Common myeloid progenitor, CD34-positive (primary cell): ENCODE results near the gene TP53TG3D.
"Not testable (repeated sequence)": the region's sequence is repeated elsewhere in the genome, so short reads cannot be mapped to it uniquely, and the experiment has no call there.

ENCODE experiments used
- CTCF ChIA-PET: fragments of 350-600 bp; sonication (Branson Sonifier 250); formaldehyde crosslinking; loops from one replicate; lab custom pipeline; 2021; ENCODE audit warnings: antibody characterized with exemption; lab: Charles Lee
- POLR2A ChIA-PET: fragments of 350-600 bp; sonication (Branson Sonifier 250); formaldehyde crosslinking; loops from one replicate; lab custom pipeline; 2021; ENCODE audit warnings: antibody characterized with exemption; lab: Charles Lee
- DNase-seq, 3 donors: peaks; one replicate each; pipeline versions ENCODE4 v3.0.0 to v3.0.0-alpha.2; 2013
- H3K27ac ChIP-seq, 2 experiments: 1 replicate in 1 of 2; 2 replicates in 1 of 2; pipeline ENCODE4 v1.7.0; 2013; ENCODE audit warnings: inconsistent platforms in 2 of 2, low read length in 2 of 2, mild to moderate bottlenecking in 2 of 2, low read depth in 1 of 2, moderate library complexity in 1 of 2; ENCODE audit not compliant: severe bottlenecking in 2 of 2, insufficient read depth in 1 of 2, poor library complexity in 1 of 2
- H3K27me3 ChIP-seq, 5 experiments: replicated peaks in 2 of 5; 1 replicate in 3 of 5; 2 replicates in 2 of 5; pipeline versions ENCODE4 v1.6.1 to v1.7.0; 2013; ENCODE audit warnings: low read length in 4 of 5, mild to moderate bottlenecking in 2 of 5, moderate library complexity in 2 of 5, inconsistent platforms in 1 of 5; ENCODE audit not compliant: insufficient read depth in 5 of 5, control insufficient read depth in 4 of 5
- H3K36me3 ChIP-seq, 4 experiments: 1 replicate in 2 of 4; 2 replicates in 2 of 4; pipeline versions ENCODE4 v1.6.1 to v1.7.0; 2013; ENCODE audit warnings: low read length in 3 of 4, control low read depth in 1 of 4, mild to moderate bottlenecking in 1 of 4; ENCODE audit not compliant: control insufficient read depth in 4 of 4, insufficient read depth in 4 of 4
- H3K4me1 ChIP-seq, 4 experiments: 1 replicate in 3 of 4; 2 replicates in 1 of 4; pipeline versions ENCODE4 v1.6.1 to v1.7.1; 2013; ENCODE audit warnings: low read length in 3 of 4, mild to moderate bottlenecking in 3 of 4, control low read depth in 1 of 4, inconsistent platforms in 1 of 4, moderate library complexity in 1 of 4; ENCODE audit not compliant: control insufficient read depth in 4 of 4, insufficient read depth in 4 of 4; ENCODE audit errors: control extremely low read depth in 1 of 4
- H3K4me3 ChIP-seq, 7 experiments: 1 replicate in 4 of 7; 2 replicates in 3 of 7; pipeline versions ENCODE4 v1.5.1 to v1.7.0; 2013; ENCODE audit warnings: mild to moderate bottlenecking in 7 of 7, low read length in 6 of 7, moderate library complexity in 6 of 7, inconsistent platforms in 2 of 7, low read depth in 2 of 7, control low read depth in 1 of 7; ENCODE audit not compliant: insufficient read depth in 4 of 7, control insufficient read depth in 1 of 7; ENCODE audit errors: extremely low read depth in 1 of 7
- H3K9me3 ChIP-seq, 5 experiments: 1 replicate in 4 of 5; 2 replicates in 1 of 5; pipeline versions ENCODE4 v1.6.1 to v1.7.1; 2013; ENCODE audit warnings: low read length in 4 of 5, mild to moderate bottlenecking in 2 of 5, inconsistent platforms in 1 of 5, low read depth in 1 of 5, moderate library complexity in 1 of 5; ENCODE audit not compliant: control insufficient read depth in 4 of 5, insufficient read depth in 2 of 5; ENCODE audit errors: control extremely low read depth in 1 of 5
- WGBS: methylation state at CpG from one replicate; pipeline ENCODE4 v1.1.5; 2013; ENCODE audit not compliant: insufficient coverage; 5-methylcytosine and 5-hydroxymethylcytosine counted together

Gene TP53TG3D

DNA sequence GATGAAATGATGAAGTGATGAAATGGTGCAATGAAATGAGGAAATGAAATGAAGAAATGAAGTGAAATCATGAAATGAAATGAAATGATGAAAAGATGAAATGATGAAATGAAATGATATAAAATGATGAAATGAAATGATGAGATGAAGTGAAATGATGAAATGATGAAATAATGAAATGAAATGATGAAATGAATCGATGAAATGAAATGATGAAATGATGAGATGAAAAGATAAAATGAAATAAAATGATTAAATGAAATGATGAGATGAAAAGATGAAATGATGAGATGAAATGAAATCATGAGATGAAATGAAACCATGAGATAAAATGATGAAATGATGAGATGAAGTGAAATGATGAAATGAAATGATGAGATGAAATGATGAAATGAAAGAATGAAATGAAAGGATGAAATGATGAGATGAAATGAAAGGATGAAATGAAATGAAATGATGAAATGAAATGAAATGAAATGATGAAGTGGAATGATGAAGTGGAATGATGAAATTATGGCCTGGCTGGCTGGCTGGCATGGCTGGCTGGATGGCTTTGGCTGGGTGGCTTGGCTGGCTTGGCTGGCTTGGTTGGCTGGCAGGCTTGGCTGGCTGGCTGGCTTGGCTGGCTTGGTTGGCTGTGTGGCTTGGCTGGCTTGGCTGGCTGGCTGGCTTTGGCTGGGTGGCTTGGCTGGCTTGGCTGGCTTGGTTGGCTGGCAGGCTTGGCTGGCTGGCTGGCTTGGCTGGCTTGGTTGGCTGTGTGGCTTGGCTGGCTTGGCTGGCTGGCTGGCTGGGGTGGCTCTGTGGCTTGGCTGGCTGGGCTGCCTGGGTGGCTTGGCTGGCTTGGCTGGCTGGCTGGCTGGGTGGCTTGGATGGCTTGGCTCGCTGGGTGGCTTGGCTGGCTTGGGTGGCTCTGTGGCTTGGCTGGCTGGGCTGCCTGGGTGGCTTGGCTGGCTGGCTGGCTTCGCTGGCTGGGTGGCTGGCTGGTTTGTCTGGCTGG lies 32.0 kb downstream of the TP53TG3D start:
- H3K4me3 ChIP-seq, H3K27ac ChIP-seq, H3K27me3 ChIP-seq, H3K36me3 ChIP-seq, POLR2A ChIA-PET, CTCF ChIA-PET, H3K4me1 ChIP-seq, H3K9me3 ChIP-seq: not testable (repeated sequence)
- DNase-seq: peak in 1 of 3 donors; percentile 2
- WGBS: 42% methylated on average over 2 of the region's 3 CpGs

DNA sequence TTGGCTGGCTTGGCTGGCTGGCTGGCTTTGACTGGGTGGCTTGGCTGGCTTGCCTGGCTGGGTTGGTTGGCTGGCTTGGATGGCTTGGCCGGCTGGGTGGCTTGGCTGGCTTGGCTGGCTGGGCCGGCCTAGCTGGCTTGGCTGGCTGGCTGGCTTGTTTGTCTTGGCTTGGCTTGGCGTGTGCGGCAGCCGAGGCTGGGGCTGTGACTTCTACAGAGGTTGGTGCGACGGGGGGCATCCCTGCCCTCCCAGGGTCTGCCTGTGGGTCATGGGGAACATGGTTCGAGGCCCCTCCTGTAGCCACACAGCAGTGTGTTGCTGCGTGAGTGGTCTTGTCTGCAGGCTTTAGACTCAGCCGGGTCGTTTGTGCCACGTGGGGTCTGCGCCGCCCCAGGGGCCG lies 33.1 kb downstream of the TP53TG3D start:
- H3K27me3 ChIP-seq, H3K4me3 ChIP-seq, H3K4me1 ChIP-seq, H3K9me3 ChIP-seq, DNase-seq, H3K36me3 ChIP-seq, CTCF ChIA-PET, POLR2A ChIA-PET, H3K27ac ChIP-seq: not testable (repeated sequence)
- WGBS: no CpG with 5 or more reads among the region's 15 CpGs

DNA sequence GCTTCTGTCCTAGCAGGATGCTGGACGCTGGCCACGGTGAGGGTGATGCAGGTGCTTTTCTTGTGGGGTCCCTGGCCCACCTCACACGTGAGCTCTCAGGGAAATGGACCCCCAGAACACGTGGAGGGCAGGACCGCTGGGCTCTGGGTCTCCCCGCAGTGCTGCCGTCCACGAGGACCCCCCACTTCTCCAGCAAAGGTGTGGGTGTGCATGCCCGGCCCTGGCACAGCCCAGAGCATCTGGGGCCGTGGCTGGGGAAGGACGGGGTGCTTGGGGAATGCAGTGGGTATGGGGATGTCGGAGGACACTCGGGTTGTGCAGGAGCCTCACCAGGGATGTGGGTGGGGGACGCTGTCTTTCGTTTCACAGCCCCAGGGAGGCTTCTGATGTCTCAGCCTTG lies 34.7 kb downstream of the TP53TG3D start:
- H3K4me1 ChIP-seq, H3K9me3 ChIP-seq, H3K27me3 ChIP-seq, DNase-seq, H3K36me3 ChIP-seq, H3K27ac ChIP-seq, H3K4me3 ChIP-seq, POLR2A ChIA-PET, CTCF ChIA-PET: not testable (repeated sequence)
- WGBS: 61% methylated on average over 4 of the region's 15 CpGs

DNA sequence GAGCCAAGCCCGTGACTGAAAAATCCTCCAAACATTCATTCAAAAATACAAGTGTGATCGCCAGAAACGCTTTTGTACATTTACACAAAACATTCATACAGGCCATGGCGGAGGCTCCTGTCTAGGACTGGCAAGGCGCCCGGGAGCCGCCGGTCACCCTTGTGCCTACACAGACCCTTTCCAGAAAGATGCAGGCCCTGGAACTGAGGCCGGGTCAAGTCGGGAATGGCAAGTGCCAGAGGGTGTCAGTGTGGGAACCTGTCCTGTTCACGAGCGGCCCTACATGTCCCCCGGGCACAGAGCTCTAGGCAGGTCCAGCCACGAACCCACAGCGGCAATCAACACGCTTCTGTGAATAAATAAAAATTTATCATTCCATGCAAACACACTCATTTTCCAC lies 36.1 kb downstream of the TP53TG3D start:
- POLR2A ChIA-PET, CTCF ChIA-PET: not testable (repeated sequence)

DNA sequence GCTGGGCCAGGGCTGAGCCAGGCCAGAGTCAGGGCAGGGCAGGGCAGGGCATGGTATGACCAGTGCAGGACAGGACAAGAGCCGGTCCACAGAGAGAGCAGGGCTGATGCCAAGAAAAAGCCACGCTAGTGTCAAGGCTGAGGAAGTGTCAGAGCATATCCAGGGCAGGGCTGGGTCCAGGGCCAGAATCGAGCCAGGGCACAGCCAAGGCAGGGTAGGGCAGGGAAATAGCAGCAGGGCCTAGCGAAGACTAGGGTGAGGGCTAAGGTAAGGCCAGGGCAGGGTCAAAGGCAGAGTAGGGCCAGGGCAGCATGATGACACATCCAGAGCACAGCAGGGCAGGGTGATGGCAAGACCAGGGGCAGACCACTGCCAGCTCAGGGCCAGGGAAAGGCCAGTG lies 49.7 kb downstream of the TP53TG3D start:
- H3K4me1 ChIP-seq, DNase-seq, H3K36me3 ChIP-seq, H3K4me3 ChIP-seq, H3K27me3 ChIP-seq, H3K27ac ChIP-seq, H3K9me3 ChIP-seq, CTCF ChIA-PET, POLR2A ChIA-PET: not testable (repeated sequence)
- no CpG with 5 or more reads among the region's 4 CpGs for WGBS

More for the DNA sequence above, 36.1 kb downstream of the TP53TG3D start:
- not testable (repeated sequence) for H3K4me3 ChIP-seq, DNase-seq, H3K9me3 ChIP-seq, H3K4me1 ChIP-seq, H3K36me3 ChIP-seq, H3K27ac ChIP-seq, H3K27me3 ChIP-seq
- no CpG with 5 or more reads among the region's 16 CpGs for WGBS
